ENCODE measurements around the gene CENPN.
A peak's percentile ranks its signal among the peaks of the same experiment; 100 is the strongest.

CENPN gene, protein sequence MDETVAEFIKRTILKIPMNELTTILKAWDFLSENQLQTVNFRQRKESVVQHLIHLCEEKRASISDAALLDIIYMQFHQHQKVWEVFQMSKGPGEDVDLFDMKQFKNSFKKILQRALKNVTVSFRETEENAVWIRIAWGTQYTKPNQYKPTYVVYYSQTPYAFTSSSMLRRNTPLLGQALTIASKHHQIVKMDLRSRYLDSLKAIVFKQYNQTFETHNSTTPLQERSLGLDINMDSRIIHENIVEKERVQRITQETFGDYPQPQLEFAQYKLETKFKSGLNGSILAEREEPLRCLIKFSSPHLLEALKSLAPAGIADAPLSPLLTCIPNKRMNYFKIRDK

DNA sequence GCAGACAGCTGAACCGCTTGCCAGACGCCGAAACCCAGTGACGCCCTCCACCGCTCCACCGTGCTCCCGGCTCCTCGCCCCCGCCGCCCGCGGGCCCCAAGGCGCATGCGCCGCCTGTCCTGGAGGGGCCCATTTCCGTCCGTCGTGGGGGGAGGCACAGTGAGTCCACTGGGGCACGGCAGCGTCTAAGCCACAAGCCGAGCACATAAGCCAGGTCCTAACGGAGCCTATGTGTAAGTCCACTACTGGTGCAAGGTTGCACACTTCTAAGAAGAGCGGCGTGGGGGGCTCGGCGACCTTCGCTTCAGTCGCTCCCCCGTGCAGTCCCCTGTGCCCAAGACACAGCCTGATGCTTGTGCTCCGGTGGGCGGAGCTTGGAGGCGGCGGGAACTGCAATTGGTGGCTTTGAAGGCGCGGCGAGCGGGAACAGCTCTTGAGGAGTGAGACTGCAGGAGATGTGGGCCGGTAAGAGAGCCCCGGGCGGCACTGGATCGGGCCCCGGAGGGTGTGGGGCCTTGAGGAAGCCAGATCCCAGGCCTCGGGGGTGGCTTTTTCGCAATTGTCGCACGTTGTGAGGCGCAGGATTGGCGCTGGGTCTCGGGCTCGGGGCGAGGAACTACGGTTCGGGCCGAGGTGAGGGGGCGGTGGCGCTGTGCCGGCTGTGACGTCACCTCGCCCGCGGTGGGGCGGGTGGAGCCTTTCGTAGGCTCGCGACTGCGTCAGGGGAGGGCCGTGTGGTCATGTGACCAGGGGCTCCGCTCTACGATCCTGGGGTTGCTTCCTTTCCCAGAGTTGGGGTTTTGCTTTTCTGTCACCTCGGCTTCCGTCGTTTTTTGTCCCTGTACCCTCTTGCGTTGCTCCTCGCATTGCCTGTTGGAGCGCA is at the start of gene CENPN, which contains the start of gene CMC2:
Gene CENPN (plus strand): TSS at position 402 of the 883 bp plus-strand sequence. CDS start 4,726 bp downstream, outside the sequence.
Gene CMC2 (minus strand): TSS at position 73 of the 883 bp plus-strand sequence. CDS start 9,491 bp downstream, outside the sequence.
- TF ChIP-seq, protein P1, sequence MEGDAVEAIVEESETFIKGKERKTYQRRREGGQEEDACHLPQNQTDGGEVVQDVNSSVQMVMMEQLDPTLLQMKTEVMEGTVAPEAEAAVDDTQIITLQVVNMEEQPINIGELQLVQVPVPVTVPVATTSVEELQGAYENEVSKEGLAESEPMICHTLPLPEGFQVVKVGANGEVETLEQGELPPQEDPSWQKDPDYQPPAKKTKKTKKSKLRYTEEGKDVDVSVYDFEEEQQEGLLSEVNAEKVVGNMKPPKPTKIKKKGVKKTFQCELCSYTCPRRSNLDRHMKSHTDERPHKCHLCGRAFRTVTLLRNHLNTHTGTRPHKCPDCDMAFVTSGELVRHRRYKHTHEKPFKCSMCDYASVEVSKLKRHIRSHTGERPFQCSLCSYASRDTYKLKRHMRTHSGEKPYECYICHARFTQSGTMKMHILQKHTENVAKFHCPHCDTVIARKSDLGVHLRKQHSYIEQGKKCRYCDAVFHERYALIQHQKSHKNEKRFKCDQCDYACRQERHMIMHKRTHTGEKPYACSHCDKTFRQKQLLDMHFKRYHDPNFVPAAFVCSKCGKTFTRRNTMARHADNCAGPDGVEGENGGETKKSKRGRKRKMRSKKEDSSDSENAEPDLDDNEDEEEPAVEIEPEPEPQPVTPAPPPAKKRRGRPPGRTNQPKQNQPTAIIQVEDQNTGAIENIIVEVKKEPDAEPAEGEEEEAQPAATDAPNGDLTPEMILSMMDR (IDR thresholded peaks at IDR 0.05; ENCODE audit: low read depth, low read length): no peak; the same call in 1 of the 2 replicates
- peak; percentile 99 for DNase-seq (ENCODE audit: extremely low read depth, low read depth)

DNA sequence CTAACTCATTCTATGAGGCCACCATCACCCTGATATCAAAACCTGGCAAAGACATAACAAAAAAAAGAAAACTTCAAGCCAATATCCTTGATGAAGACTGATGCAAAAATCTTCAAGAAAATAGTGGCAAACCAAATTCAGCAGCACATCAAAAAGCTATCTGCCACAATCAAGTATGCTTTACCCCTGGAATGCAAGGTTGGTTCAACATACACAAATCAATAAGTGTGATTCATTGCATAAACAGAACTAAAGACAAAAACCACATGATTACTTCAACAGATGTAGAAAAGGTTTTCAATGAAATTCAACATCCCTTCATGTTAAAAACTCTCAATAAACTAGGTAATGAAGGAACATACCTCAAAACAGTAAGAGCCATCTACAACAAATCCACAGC is 48.7 kb upstream of the CENPN start:
- DNase-seq (ENCODE audit: extremely low read depth, low read depth): no peak
- TF ChIP-seq, protein P1 (IDR thresholded peaks at IDR 0.05; ENCODE audit: low read depth, low read length): no peak

DNA sequence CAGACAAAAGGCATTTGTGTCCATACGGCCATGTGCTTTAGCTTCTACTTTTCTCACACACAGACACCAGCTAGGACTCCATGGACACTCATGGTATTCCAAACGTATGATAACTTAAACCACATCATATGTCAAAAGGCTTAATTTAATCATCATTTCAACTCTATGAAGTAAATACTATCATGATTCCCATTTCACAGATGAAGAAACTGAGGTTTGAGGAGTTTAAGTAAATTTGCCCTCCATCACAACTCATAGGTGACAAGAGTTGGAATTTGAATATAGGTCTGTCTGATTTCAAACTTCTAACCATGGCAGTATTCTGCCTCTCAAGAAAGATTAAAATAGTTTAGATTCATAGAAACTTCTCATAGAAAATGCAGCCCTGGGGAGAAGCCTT is 44.1 kb upstream of the CENPN start:
- DNase-seq (ENCODE audit: extremely low read depth, low read depth): no peak
- TF ChIP-seq, protein P1 (IDR thresholded peaks at IDR 0.05; ENCODE audit: low read depth, low read length): no peak

DNA sequence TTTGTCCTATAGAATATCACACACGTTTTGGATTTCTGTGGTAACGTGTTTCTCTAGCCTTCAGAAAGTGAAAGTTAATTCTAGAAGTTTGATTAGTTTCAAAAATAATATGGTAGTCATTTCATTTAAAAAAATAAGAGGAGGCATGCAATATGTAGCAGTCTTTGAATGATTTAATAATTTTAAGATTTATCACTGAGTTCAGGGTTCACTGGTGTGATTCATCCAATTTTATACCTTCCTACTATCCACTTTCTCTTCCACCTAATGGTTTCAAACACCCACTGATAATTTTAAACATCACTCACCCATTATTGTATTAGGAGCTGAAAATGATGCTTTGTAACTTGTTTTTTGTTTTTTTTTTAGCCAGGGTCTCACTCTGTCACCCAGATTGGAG is 42.7 kb upstream of the CENPN start:
- no peak for DNase-seq (ENCODE audit: extremely low read depth, low read depth)
- TF ChIP-seq, protein P1 (IDR thresholded peaks at IDR 0.05; ENCODE audit: low read depth, low read length): no peak

DNA sequence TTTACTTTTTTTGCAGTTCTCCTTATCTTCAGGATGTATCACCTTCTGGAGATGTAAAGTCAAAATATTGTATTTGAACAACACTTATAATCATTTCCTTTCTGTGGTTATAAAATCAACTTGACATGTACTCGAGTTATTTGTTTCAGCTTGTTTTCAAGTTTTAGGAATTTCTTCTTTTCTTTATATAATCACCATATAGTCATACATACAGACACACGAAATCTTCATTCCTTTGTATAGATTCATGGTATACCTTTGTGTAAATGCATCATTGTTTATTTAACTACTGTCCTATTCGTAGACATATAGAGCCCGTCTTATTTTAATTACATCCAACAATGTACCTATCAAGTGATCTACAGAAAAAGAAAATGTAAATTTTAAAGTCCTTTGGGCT is 40.4 kb upstream of the CENPN start:
- TF ChIP-seq, protein P1 (IDR thresholded peaks at IDR 0.05; ENCODE audit: low read depth, low read length): no peak
- no peak for DNase-seq (ENCODE audit: extremely low read depth, low read depth)

DNA sequence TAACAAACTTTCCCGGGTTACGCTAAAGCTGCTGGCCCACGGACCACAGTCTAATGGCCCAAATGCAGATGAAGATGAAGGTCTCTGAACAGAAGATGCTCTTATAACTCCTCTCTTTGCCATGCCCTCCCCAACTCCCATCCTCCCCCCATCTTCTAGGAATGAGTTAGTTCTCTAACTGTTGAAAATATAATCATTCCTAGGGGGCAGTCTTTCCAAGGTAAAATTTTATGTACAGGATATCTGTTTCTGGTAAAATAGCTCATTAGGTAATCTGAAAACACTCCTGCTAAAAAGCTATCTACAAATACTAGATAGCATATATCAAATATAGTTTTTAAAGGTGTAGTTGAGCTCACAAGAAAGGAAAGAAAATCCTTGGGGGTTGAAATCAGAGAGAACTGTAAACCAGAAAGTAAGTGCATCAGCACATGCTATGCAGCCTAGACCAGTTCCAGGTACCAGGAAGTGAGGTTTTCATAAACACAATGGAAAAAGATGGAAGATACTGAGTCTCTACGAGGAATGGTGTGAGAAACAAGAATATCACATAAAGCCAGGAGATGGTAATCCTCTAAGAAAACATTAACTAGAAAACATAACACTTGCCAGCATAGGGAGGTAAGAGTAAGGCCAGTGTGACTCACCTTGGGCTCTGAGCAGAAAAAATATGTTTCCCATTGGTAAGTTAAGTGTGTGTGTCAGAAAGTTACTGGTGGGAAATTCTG is 38.5 kb upstream of the CENPN start:
- DNase-seq (ENCODE audit: extremely low read depth, low read depth): no peak

More for the DNA sequence above, 38.5 kb upstream of the CENPN start:
- TF ChIP-seq, protein P1 (IDR thresholded peaks at IDR 0.05; ENCODE audit: low read depth, low read length): no peak
